Activated B cell treated with CpG ODN at 0.5 μM for 24 hours (primary cell): Measurements from ENCODE around the gene PRKAR2B. TPM values are rescaled to one million over a fixed set of nuclear protein-coding genes. Genes with fewer than 3 reads are reported as not detected.

ENCODE experiments used
- ATAC-seq: fragments of 200-7000 bp; cut with Tn5 transposase; one replicate; pipeline ENCODE4 v1.10.0; 2021; ENCODE audit warnings: low read depth, mild to moderate bottlenecking, moderate library complexity
- CTCF ChIA-PET: fragments of 350-600 bp; sonication (Branson Sonifier 250); formaldehyde crosslinking; loops from one replicate; lab custom pipeline; 2021; ENCODE audit warnings: antibody characterized with exemption; lab: Charles Lee
- POLR2A ChIA-PET: fragments of 350-600 bp; sonication (Branson Sonifier 250); formaldehyde crosslinking; loops from one replicate; lab custom pipeline; 2021; ENCODE audit warnings: antibody characterized with exemption; lab: Charles Lee
- DNase-seq: peaks from one replicate; pipeline ENCODE4 v3.0.0; 2022
- H3K27ac Mint-ChIP-seq: one replicate; pipeline ENCODE4 v1.8.0; 2020; ENCODE audit warnings: mixed read lengths
- H3K27me3 Mint-ChIP-seq: one replicate; pipeline ENCODE4 v1.8.0; 2021; ENCODE audit warnings: mixed read lengths
- H3K36me3 Mint-ChIP-seq: one replicate; pipeline ENCODE4 v1.8.0; 2021; ENCODE audit warnings: low read depth, mixed read lengths
- H3K4me1 Mint-ChIP-seq: one replicate; pipeline ENCODE4 v1.8.0; 2021; ENCODE audit warnings: mixed read lengths
- H3K4me3 Mint-ChIP-seq: one replicate; pipeline ENCODE4 v1.8.0; 2020; ENCODE audit warnings: mild to moderate bottlenecking, mixed read lengths
- H3K9me3 Mint-ChIP-seq: one replicate; pipeline ENCODE4 v1.8.0; 2020; ENCODE audit warnings: mixed read lengths
- intact Hi-C: fragments of 100-400 bp; cut with micrococcal nuclease; formaldehyde crosslinking; loops from one replicate; pipeline ENCODE4 v1.15.1; 2024
- total RNA-seq: library from RNA; stranded (reverse); gene quantifications from 2 replicates; pipeline ENCODE4 v1.2.3, GENCODE V29; 2022
- TF ChIP-seq, protein P1 (sequence below): fragments of 200-600 bp; IDR thresholded peaks from one replicate; pipeline ENCODE4 v1.8.0; 2022; ENCODE audit warnings: antibody characterized with exemption, mild to moderate bottlenecking

PRKAR2B gene
- total RNA-seq, 1 donor from 2014 or later, result 0.71 TPM

DNA sequence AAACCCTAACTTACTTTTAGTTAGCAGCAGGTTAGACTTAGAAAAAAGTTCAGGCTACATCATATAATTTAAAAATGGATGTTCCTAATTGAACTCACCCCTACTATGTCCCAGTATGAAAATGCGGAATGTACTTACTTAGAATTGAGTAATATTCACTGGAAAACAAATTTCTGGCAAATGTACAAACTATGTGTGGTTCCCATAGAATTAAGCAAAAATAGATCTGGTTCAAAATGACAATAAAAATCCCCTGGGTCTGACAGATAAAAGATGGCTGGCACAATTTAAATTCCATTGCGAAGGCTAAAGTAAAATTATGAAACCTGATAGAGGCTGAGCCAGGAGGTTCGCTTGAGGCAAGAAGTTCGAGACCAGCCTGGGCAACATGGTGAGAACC is 42.4 kb upstream of the PRKAR2B start:
- intact Hi-C loops, result no loop called here
- Mint-ChIP-seq H3K4me3 (no peak overlapping the region), H3K4me1 (no peaks in the 10 kb centered on the region), H3K9me3 (no peaks in the 10 kb centered on the region), H3K27me3 (peaks cover 11% of the 10 kb centered on the region), H3K27ac (no peak overlapping the region), H3K36me3 (no peaks in the 10 kb centered on the region)
- TF ChIP-seq, protein P1, sequence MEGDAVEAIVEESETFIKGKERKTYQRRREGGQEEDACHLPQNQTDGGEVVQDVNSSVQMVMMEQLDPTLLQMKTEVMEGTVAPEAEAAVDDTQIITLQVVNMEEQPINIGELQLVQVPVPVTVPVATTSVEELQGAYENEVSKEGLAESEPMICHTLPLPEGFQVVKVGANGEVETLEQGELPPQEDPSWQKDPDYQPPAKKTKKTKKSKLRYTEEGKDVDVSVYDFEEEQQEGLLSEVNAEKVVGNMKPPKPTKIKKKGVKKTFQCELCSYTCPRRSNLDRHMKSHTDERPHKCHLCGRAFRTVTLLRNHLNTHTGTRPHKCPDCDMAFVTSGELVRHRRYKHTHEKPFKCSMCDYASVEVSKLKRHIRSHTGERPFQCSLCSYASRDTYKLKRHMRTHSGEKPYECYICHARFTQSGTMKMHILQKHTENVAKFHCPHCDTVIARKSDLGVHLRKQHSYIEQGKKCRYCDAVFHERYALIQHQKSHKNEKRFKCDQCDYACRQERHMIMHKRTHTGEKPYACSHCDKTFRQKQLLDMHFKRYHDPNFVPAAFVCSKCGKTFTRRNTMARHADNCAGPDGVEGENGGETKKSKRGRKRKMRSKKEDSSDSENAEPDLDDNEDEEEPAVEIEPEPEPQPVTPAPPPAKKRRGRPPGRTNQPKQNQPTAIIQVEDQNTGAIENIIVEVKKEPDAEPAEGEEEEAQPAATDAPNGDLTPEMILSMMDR, result no peak
- DNase-seq, result no peak
- POLR2A ChIA-PET, result no interaction called here
- CTCF ChIA-PET, result no interaction called here
- no peak for ATAC-seq

DNA sequence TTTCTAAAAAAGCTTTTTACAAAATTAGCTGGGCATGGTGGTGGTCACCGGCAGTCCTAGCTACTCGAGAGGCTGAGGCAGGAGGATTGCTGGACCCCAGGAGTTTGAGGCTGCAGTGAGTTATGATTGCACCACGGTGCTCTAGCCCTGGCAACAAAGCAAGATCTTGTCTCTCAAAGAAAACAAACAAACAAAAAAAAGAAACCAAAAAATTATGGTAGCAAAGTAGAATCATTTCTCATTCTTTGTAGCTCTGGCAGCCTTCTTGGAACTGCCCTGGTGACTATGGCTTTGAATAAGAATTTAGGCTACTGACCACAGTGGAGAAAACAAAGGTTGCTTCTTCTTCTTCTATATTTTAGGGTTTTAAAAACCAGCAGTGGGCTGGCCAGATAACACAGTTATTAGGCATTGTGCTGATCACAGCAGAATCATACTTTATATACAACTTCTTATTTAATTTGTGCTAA is 41.9 kb upstream of the PRKAR2B start:
- H3K4me3 Mint-ChIP-seq, result no peak overlapping the region
- intact Hi-C loops, result no loop called here
- TF ChIP-seq, protein P1, result no peak
- POLR2A ChIA-PET, result interaction anchor here (0.6 kb wide), 1 partner anchor 792 kb away, joined by 8 read pairs; no protein-coding TSS in a partner anchor
- CTCF ChIA-PET, result no interaction called here
- DNase-seq, result no peak
- no peaks in the 10 kb centered on the region for H3K36me3 Mint-ChIP-seq
- no peak for ATAC-seq
- H3K4me1 Mint-ChIP-seq, result no peaks in the 10 kb centered on the region
- no peaks in the 10 kb centered on the region for H3K9me3 Mint-ChIP-seq
- no peak overlapping the region for H3K27ac Mint-ChIP-seq
- peaks cover 8% of the 10 kb centered on the region for H3K27me3 Mint-ChIP-seq

DNA sequence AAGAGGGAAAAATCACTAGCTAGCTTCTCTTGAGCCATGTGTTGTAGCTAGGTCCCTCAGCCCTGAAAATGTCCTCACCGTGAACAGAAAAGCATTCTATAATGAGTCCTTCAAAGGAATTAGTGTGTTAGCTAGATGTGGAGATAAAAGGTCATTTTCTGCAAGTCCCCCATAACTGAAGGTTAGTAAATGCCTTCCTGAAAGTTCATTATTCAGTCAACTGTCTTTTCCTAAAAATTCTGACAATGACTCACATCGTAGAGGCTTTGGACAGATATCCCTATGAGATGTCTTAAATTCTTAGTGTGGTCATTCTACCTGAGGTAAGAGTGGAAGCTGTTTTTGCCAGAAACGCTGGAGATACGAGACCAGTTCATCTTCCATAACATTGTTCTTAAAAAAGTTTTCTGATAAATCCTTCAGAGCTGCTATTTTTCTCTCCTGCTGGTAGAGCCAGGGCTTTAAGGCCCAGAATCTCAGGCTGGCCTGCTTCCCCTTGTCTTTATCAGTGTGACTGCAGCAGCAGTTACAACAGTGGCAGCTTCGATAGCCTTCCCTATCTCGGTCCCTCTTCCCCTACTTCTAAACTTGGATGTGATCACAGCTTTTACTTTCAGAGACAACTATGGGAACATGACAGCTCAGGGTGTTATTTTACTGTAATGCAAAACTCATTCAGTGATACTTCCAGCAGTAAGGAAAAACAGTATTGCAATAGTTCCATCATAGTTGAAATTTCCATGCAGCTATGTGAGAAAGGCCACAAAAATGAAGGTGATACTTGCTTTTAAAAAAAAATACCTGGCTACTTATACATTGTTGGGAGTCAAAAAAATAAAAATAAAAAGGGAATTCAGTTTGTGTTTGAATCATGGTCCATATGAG is 37.3 kb upstream of the PRKAR2B start:
- Mint-ChIP-seq H3K4me1 (no peaks in the 10 kb centered on the region), H3K27me3 (no peaks in the 10 kb centered on the region), H3K27ac (no peak overlapping the region), H3K4me3 (no peak overlapping the region), H3K9me3 (no peaks in the 10 kb centered on the region), H3K36me3 (no peaks in the 10 kb centered on the region)
- TF ChIP-seq, protein P1, result no peak
- ChIA-PET POLR2A (interaction anchor here (0.6 kb wide), 1 partner anchor 19 kb away, joined by 3 read pairs; no protein-coding TSS in a partner anchor), CTCF (interaction anchor here (1.2 kb wide), 1 partner anchor 60 kb away, joined by 3 read pairs; no protein-coding TSS in a partner anchor)
- no peak for ATAC-seq
- intact Hi-C loops, result no loop called here
- no peak for DNase-seq

DNA sequence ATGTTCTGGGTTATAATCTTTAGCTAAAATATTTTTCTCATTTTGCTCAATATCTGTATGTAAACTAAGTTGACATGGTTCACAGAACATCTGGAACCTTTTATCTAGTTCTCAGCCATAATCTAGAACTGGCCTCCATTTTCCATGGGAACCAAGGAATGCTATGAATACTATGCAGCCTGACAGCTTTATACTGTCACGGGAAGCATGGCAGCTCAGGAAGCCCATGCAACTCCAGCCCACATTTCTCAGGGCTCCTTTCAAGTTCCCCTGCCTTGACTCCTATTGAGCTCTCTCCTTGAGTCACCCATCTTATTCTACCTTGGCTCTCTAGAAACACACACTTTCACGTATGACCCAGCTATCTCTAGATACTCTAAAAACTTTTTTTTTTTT is 36.6 kb upstream of the PRKAR2B start:
- H3K9me3 Mint-ChIP-seq, result no peaks in the 10 kb centered on the region
- no peaks in the 10 kb centered on the region for H3K27me3 Mint-ChIP-seq
- no peaks in the 10 kb centered on the region for H3K4me1 Mint-ChIP-seq
- no peak overlapping the region for H3K27ac Mint-ChIP-seq
- TF ChIP-seq, protein P1, result no peak
- no peaks in the 10 kb centered on the region for H3K36me3 Mint-ChIP-seq
- CTCF ChIA-PET, result no interaction called here
- ATAC-seq, result no peak
- DNase-seq, result no peak
- intact Hi-C loops, result no loop called here
- no peak overlapping the region for H3K4me3 Mint-ChIP-seq
- POLR2A ChIA-PET, result interaction anchor here (0.6 kb wide), 1 partner anchor 20 kb away, joined by 3 read pairs; no protein-coding TSS in a partner anchor

DNA sequence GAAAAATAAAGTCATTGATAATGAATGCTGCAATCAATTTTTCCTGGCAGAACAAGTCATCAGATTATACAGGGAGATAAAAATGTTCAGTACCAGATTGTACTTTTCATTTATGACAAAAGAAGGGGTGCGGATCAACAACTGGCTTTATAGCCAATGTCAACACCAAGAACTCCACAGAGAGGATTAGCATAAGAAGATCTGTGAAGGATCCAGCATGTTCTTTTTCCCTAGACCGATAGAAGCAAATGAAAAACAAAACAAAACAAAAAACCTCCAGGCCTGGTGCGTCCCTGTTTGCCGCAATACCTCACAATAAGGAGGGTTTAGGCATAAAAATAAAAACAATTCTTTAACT is 34.7 kb upstream of the PRKAR2B start:
- no peaks in the 10 kb centered on the region for H3K36me3 Mint-ChIP-seq
- no peak overlapping the region for H3K4me3 Mint-ChIP-seq
- POLR2A ChIA-PET, result no interaction called here
- H3K4me1 Mint-ChIP-seq, result no peaks in the 10 kb centered on the region
- intact Hi-C loops, result no loop called here
- H3K27me3 Mint-ChIP-seq, result peaks cover 2% of the 10 kb centered on the region
- DNase-seq, result no peak
- no peaks in the 10 kb centered on the region for H3K9me3 Mint-ChIP-seq
- CTCF ChIA-PET, result no interaction called here
- no peak overlapping the region for H3K27ac Mint-ChIP-seq
- TF ChIP-seq, protein P1, result no peak
- ATAC-seq, result no peak
